GM12874 (cell line): ENCODE data around the gene ZWILCH.

Experiments used
- CTCF ChIP-seq: IDR thresholded peaks from 2 replicates; pipeline ENCODE4 v1.5.1; 2011; ENCODE audit warnings: low read depth, mild to moderate bottlenecking, control low read depth, low read length, moderate library complexity; ENCODE audit not compliant: insufficient read depth

The ZWILCH gene

GRCh38 chr15:66483131-66483566 is 22.0 kb upstream of the ZWILCH start:
- no peak for TF ChIP-seq CTCF

- TF ChIP-seq CTCF: no peak
Measured at GRCh38 chr15:66484539-66485112, 20.5 kb upstream of the ZWILCH start.

- TF ChIP-seq CTCF: no peak
Measured at GRCh38 chr15:66486887-66487286, 18.2 kb upstream of the ZWILCH start.

GRCh38 chr15:66488525-66488924 is 16.6 kb upstream of the ZWILCH start:
- TF ChIP-seq CTCF: no peak

- TF ChIP-seq CTCF: no peak
Measured at GRCh38 chr15:66489179-66489791, 15.8 kb upstream of the ZWILCH start.

GRCh38 chr15:66491846-66492245 is 13.3 kb upstream of the ZWILCH start:
- TF ChIP-seq CTCF: no peak

GRCh38 chr15:66494262-66494661 is 10.9 kb upstream of the ZWILCH start:
- no peak for TF ChIP-seq CTCF
